Measurements from ENCODE around the gene AP1G1. TPM values are rescaled to one million over a fixed set of nuclear protein-coding genes. Genes with fewer than 3 reads are reported as not detected.
"Not testable (repeated sequence)": the region's sequence is repeated elsewhere in the genome, so short reads cannot be mapped to it uniquely, and the experiment has no call there.

The AP1G1 gene
- total RNA-seq, 1 experiment from 2014 or later = 78.4 TPM

- DNase-seq (ENCODE audit: low read depth) = no peak
Measured at GRCh38 chr16:71706046-71706445, 102.6 kb downstream of the AP1G1 start.

- no peak for DNase-seq (ENCODE audit: low read depth)
Measured at GRCh38 chr16:71703333-71703732, 105.3 kb downstream of the AP1G1 start.

- no peak for DNase-seq (ENCODE audit: low read depth)
Measured at GRCh38 chr16:71700831-71701230, 107.8 kb downstream of the AP1G1 start.

GRCh38 chr16:71698491-71698890 lies 110.1 kb downstream of the AP1G1 start:
- no peak for DNase-seq (ENCODE audit: low read depth)

DNA sequence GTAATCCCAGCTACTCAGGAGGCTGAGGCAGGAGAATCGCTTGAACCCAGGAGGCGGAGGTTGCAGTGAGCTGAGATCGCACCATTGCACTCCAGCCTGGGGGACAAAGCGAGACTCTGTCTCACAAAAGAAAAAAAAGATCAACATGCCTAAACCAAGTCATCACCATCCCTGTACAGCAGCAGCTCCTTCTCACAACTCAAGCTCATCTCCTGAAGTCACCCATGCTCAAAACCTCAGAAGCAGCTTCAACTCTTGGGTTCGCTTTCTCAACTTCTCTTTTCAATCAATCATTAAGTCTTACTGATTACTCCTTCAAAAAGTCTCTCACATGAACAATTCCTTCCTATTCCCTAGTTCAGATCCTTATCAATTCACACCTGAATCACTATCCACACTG lies 115.5 kb downstream of the AP1G1 start:
- no peak for DNase-seq (ENCODE audit: low read depth)

- no peak for DNase-seq (ENCODE audit: low read depth)
Measured at GRCh38 chr16:71689901-71690300, 118.7 kb downstream of the AP1G1 start.

DNA sequence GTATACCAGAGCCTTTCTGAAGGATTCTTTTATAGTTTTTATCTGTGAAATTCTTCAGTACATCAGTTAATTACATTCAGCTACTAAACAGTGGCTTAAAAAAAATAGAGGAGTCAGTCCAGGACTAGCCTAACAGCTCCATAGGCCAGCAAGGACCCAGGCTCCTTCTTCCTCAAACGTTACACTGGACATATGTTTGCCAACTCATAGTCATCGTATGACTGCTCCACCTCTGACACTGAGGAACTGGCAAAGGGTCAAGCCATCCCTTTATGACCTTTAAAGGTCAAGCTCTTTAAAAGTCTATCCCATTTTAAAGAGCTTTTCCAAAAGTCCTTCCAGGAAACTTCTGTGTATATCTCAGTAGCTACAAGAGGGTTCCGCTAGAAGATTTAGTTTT lies 120.8 kb downstream of the AP1G1 start:
- DNase-seq (ENCODE audit: low read depth) = no peak

- DNase-seq (ENCODE audit: low read depth) = not testable (repeated sequence)
Measured at GRCh38 chr16:71684280-71684679, 124.4 kb downstream of the AP1G1 start.

- DNase-seq (ENCODE audit: low read depth) = no peak
Measured at GRCh38 chr16:71681360-71681759, 127.3 kb downstream of the AP1G1 start.

Other genes starting within 250 kb of the AP1G1 start
- gene TAT, start 231.7 kb downstream of the AP1G1 start, total RNA-seq (2014; rRNA removed; shearing (Covaris generic)) = not detected in 2 replicates
- gene MARVELD3, start 182.7 kb downstream of the AP1G1 start, total RNA-seq (2014; rRNA removed; shearing (Covaris generic)) = not detected in 2 replicates
- 10.8 and 15.7 TPM in 2 replicates for gene PHLPP2, start 84.1 kb downstream of the AP1G1 start, total RNA-seq (2014; rRNA removed; shearing (Covaris generic))
- gene ATXN1L, start 37.1 kb upstream of the AP1G1 start, total RNA-seq (2014; rRNA removed; shearing (Covaris generic)) = 10.5 and 15.0 TPM in 2 replicates
- gene ZNF821, start 75.3 kb upstream of the AP1G1 start, total RNA-seq (2014; rRNA removed; shearing (Covaris generic)) = 12.9 and 13.8 TPM in 2 replicates
- 233 and 241 TPM in 2 replicates for gene IST1, start 86.7 kb upstream of the AP1G1 start, total RNA-seq (2014; rRNA removed; shearing (Covaris generic))
- gene PKD1L3, start 191.6 kb upstream of the AP1G1 start, total RNA-seq (2014; rRNA removed; shearing (Covaris generic)) = not detected in 2 replicates
- 5.3 and 5.7 TPM in 2 replicates for gene DHODH, start 199.9 kb upstream of the AP1G1 start, total RNA-seq (2014; rRNA removed; shearing (Covaris generic))
- not detected in 2 replicates for gene HP, start 245.7 kb upstream of the AP1G1 start, total RNA-seq (2014; rRNA removed; shearing (Covaris generic))

All from M059J (cell line).